Ectodermal cell (in vitro differentiated cells): ENCODE results near the gene CLEC2A.

Source experiments
- H3K27ac ChIP-seq: 2 replicates; pipeline ENCODE4 v1.7.0; 2013; ENCODE audit warnings: mild to moderate bottlenecking, low read depth, low read length; ENCODE audit not compliant: insufficient read depth, poor library complexity, severe bottlenecking
- H3K27me3 ChIP-seq: 2 replicates; pipeline ENCODE4 v1.7.0; 2013; ENCODE audit warnings: mild to moderate bottlenecking, low read length; ENCODE audit not compliant: insufficient read depth, control insufficient read depth, poor library complexity, severe bottlenecking
- H3K36me3 ChIP-seq: one replicate; pipeline ENCODE4 v1.7.0; 2013; ENCODE audit warnings: low read length; ENCODE audit not compliant: control insufficient read depth, insufficient read depth
- H3K4me1 ChIP-seq: one replicate; pipeline ENCODE4 v1.7.0; 2013; ENCODE audit warnings: low read length; ENCODE audit not compliant: control insufficient read depth, insufficient read depth
- H3K4me3 ChIP-seq: 2 replicates; pipeline ENCODE4 v1.7.0; 2013; ENCODE audit warnings: low read depth, low read length, control low read depth; ENCODE audit not compliant: insufficient read depth
- H3K9me3 ChIP-seq: 2 replicates; pipeline ENCODE4 v1.7.0; 2013; ENCODE audit warnings: mild to moderate bottlenecking, low read length, moderate library complexity; ENCODE audit not compliant: control insufficient read depth
- WGBS, 2 experiments: methylation state at CpG; one replicate each; pipeline ENCODE4 v1.1.7; 2013; ENCODE audit warnings: missing lambda C conversion rate in 2 of 2; 5-methylcytosine and 5-hydroxymethylcytosine counted together

The CLEC2A gene

DNA sequence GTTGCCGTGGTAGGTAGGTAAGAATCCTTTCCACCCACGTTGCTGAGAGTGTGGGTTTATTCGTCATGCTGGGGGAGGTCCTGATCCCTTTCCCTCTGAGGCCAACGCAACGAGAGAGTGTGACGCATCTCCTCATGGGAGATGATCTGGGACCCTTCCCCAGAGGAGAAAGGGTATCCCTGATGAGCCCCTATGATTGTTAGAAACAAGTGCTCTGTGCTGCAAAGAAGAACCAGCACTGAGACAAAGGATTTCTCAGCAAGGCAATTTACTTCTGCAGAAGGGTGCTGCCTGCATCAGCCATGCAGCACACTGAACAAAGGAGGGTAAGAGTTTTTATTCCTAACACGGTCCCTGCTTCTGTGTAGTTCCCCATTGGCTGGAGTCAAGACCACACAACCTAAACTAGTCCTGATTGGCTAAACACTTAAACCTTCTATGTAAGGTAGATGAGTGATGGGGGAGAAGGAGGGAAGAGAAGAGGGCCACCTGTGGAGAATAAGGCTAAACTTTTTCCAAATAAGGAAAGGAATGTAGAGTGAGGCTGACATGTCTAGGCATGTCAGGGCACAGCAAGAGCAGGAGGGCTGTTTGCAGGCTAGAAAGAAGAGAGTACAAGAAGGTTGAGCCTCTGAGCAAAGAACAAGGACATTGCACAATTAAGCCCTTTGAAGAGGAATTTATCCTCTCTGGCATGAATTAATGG lies 21.3 kb downstream of the CLEC2A start:
- no peaks in the 10 kb centered on the region for H3K36me3 ChIP-seq
- H3K4me1 ChIP-seq, result no peaks in the 10 kb centered on the region
- H3K27ac ChIP-seq, result no peak overlapping the region
- WGBS, 2 experiments, result 92 to 97% methylated on average over 5 to 7 of the region's 7 CpGs
- H3K27me3 ChIP-seq, result no peaks in the 10 kb centered on the region
- no peak overlapping the region for H3K4me3 ChIP-seq
- no peaks in the 10 kb centered on the region for H3K9me3 ChIP-seq

- Histone ChIP-seq H3K4me1 (no peaks in the 10 kb centered on the region), H3K27me3 (no peaks in the 10 kb centered on the region), H3K27ac (no peak overlapping the region), H3K4me3 (no peak overlapping the region), H3K36me3 (no peaks in the 10 kb centered on the region), H3K9me3 (no peaks in the 10 kb centered on the region)
Measured at GRCh38 chr12:9909724-9910123, 22.4 kb downstream of the CLEC2A start.

DNA sequence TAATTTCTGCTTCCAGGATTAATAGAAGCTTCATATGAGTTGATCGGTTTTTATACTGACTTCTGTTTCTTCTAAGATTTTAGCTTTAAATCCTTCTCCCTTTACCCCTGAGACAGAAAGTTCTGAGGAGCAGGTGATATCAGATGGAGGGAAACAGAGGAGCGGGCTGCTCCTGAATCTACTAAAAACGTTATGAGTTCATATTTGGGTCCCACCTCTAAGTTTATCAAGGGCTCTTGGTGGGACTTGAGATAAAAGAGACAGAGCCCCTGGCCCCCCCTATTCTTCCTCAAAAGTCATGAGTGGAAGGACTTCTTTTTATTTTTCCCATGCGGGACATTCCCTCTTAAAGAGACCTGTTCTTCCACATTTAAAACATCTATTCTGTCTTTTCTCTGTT lies 23.8 kb downstream of the CLEC2A start:
- Histone ChIP-seq H3K4me1 (no peaks in the 10 kb centered on the region), H3K4me3 (no peak overlapping the region), H3K27ac (no peak overlapping the region), H3K27me3 (no peaks in the 10 kb centered on the region), H3K9me3 (no peaks in the 10 kb centered on the region), H3K36me3 (no peaks in the 10 kb centered on the region)
- 94 to 96% methylated on average over 3 to 4 of the region's 4 CpGs for WGBS, 2 experiments

- 94 to 95% methylated on average over 7 of the region's 7 CpGs for WGBS, 2 experiments
- Histone ChIP-seq H3K36me3 (no peaks in the 10 kb centered on the region), H3K27me3 (no peaks in the 10 kb centered on the region), H3K4me1 (no peaks in the 10 kb centered on the region), H3K27ac (no peak overlapping the region), H3K9me3 (no peaks in the 10 kb centered on the region), H3K4me3 (no peak overlapping the region)
Measured at GRCh38 chr12:9907769-9908168, 24.4 kb downstream of the CLEC2A start.

GRCh38 chr12:9906873-9907272 lies 25.3 kb downstream of the CLEC2A start:
- WGBS, 2 experiments, result 95 to 100% methylated on average over 1 to 2 of the region's 2 CpGs
- H3K4me3 ChIP-seq, result no peak overlapping the region
- H3K27ac ChIP-seq, result no peak overlapping the region
- H3K27me3 ChIP-seq, result no peaks in the 10 kb centered on the region
- H3K36me3 ChIP-seq, result no peaks in the 10 kb centered on the region
- H3K9me3 ChIP-seq, result no peaks in the 10 kb centered on the region
- no peaks in the 10 kb centered on the region for H3K4me1 ChIP-seq

DNA sequence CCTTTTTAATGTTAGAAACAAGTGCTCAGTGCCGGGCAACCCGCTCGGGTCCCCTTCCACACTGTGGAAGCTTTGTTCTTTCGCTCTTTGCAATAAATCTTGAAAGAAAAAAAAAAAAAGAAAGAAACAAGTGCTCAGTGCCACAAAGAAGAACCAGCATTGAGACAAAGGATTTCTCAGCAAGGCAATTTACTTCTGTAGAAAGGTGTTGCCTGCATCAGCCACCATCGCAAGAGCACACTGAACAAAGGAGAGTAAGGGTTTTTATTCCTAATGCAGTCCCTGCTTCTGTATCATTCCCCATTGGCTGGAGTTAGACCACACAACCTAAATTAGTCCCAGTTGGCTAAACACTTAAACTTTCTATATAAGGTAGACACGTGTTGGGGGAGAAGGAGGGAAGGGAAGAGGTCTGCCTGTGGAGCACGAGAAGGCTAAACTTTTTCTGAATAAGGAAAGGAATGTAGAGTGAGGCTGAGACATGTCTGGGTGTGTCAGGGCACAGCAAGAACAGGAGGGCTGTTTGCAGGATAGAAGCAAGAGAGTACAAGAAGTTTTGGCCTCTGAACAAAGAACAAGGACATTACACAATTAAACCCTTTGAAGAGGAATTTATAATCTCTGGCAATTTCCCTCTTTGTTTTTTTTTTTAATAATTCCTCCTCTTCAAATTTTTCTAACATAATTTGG lies 29.5 kb downstream of the CLEC2A start:
- Histone ChIP-seq H3K27ac (no peak overlapping the region), H3K36me3 (no peaks in the 10 kb centered on the region), H3K9me3 (no peaks in the 10 kb centered on the region), H3K4me1 (no peaks in the 10 kb centered on the region), H3K27me3 (no peaks in the 10 kb centered on the region), H3K4me3 (no peak overlapping the region)
- 97% methylated on average over 7 of the region's 7 CpGs for WGBS, 2 experiments

DNA sequence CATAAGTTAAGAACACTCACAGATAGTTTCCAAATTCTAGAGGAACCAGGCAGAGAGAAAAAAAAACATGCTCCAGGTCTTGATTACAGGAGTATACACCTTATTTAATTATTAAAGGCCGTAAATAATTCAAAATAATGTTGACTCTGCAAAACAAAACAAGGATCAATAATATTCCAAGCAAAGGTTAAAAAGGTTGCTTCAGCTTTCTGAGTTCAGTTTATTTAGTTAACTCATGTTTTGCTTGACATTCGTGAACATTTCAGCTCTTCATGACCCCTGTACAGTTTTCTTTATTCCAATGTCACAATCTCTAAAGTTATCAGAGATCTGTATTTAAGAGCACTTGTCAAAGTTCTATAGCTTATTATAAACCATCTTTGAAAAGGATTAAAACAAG lies 31.2 kb downstream of the CLEC2A start:
- Histone ChIP-seq H3K27ac (no peak overlapping the region), H3K4me1 (no peaks in the 10 kb centered on the region), H3K4me3 (no peak overlapping the region), H3K9me3 (no peaks in the 10 kb centered on the region), H3K36me3 (no peaks in the 10 kb centered on the region), H3K27me3 (no peaks in the 10 kb centered on the region)
- 94 to 100% methylated on average over 2 of the region's 2 CpGs for WGBS, 2 experiments

DNA sequence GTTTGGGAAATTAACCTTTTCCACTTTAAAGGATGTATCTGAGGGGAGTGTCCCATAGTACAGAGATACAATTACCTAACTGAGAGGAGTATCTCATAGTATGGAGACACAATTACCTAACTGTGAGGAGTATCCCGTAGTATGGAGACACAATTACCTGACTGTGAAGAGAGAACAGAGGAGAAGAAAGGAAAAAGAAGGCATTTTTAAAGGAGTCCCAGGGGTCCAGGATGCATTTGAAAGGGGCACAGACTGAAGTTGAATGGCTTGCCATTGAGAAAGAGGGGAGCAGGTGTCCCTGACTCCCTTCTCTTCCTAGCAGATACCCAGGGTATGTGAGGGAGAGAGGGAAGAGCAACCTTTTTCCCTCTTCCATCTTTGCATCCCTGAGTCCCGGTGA lies 33.0 kb downstream of the CLEC2A start:
- Histone ChIP-seq H3K4me1 (no peaks in the 10 kb centered on the region), H3K4me3 (no peak overlapping the region), H3K27me3 (no peaks in the 10 kb centered on the region), H3K27ac (no peak overlapping the region), H3K36me3 (no peaks in the 10 kb centered on the region), H3K9me3 (no peaks in the 10 kb centered on the region)
- WGBS, 2 experiments, result 80 to 89% methylated on average over 2 of the region's 2 CpGs

DNA sequence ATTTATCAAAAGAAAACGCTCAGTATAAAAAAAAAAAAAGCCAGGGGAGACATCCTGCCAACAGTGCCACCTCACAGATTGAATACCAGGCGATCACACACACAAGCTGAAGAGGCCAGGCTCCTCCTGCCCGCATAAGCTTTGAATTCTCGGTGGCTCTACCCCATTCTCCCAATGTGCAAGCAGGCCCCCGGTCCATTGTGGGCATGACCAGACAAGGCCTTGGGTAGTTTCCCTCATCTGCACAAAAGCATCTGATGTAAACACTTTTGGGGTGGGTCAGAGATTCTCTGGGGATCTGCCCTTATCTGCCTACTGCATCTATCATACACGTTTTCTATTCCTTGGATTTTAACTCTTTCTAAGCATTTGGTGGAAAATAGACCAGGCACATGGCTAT lies 34.6 kb downstream of the CLEC2A start:
- no peaks in the 10 kb centered on the region for H3K9me3 ChIP-seq
- H3K27ac ChIP-seq, result no peak overlapping the region
- H3K4me3 ChIP-seq, result no peak overlapping the region
- no peaks in the 10 kb centered on the region for H3K4me1 ChIP-seq
- H3K27me3 ChIP-seq, result no peaks in the 10 kb centered on the region
- H3K36me3 ChIP-seq, result no peaks in the 10 kb centered on the region
- 92 to 93% methylated on average over 6 of the region's 6 CpGs for WGBS, 2 experiments

DNA sequence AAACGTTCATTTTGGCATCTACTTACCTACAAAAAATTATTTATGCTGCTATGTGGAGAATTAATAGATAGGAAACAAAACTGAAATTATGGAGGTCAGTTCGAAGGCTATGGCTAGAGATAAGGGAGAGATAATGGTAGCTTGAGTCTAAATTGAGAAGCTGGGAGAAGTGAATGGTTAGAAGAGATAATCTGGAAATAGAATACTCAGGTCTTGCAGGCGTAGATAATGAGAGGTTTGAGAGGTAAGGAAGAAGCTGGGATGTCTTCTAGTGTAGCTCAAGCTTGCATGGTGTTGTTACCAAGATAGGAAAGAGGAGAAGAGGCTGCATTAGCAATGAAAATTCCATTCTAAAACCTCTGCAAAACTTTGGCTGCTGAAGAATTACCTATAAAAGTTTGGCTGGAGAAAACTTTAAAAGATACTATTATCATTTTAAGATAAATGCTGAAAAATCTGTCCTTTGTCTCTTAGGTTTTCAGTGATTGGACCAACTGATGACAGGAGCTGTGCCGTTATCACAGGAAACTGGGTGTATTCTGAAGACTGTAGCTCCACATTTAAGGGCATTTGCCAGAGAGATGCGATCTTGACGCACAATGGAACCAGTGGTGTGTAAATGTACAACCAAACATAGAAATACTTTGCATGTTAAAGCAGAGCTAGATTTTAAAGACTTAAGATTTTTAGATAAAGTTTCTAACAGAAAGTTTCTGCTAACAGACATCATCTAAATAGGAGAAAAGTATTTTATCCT lies 36.8 kb downstream of the CLEC2A start:
- H3K4me1 ChIP-seq, result no peaks in the 10 kb centered on the region
- H3K27me3 ChIP-seq, result no peaks in the 10 kb centered on the region
- no peak overlapping the region for H3K4me3 ChIP-seq
- H3K27ac ChIP-seq, result no peak overlapping the region
- H3K36me3 ChIP-seq, result no peaks in the 10 kb centered on the region
- WGBS, 2 experiments, result 93 to 96% methylated on average over 5 to 6 of the region's 6 CpGs
- H3K9me3 ChIP-seq, result no peaks in the 10 kb centered on the region
